ENCODE data around the gene SEMA3B. TPM values are rescaled to one million over a fixed set of nuclear protein-coding genes. Genes with fewer than 3 reads are reported as not detected.

The SEMA3B gene
- total and polyA plus RNA-seq, 9 of the 15 experiments (the other 6 are each of a cell fraction or from before 2014, with no cell fraction given), result 0.03 to 1.8 (median 0.55) TPM; not detected in 1

DNA sequence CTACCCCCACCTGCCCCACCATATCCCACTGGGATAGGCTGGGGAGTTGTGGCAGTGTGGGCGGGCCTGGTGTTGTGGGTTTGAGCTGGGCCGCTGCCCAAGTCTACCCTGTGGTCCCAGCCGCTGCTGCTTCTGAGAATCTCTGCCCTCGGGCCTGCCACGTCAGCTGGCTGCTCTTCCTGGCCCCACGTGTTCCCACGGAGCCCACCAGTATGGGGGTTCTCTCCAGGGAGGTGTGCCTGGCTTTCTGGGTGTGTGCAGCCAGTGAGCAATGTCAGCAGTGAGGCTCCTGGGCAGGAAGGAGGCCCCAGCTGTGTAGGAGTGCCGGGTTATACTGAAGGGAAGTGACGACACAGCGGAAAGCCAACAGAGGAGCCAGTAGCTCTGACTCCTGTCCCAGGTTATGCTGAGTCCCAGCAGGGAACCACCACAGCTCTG lies 22.4 kb upstream of the SEMA3B start (continued):
- TF ChIP-seq, protein P1, sequence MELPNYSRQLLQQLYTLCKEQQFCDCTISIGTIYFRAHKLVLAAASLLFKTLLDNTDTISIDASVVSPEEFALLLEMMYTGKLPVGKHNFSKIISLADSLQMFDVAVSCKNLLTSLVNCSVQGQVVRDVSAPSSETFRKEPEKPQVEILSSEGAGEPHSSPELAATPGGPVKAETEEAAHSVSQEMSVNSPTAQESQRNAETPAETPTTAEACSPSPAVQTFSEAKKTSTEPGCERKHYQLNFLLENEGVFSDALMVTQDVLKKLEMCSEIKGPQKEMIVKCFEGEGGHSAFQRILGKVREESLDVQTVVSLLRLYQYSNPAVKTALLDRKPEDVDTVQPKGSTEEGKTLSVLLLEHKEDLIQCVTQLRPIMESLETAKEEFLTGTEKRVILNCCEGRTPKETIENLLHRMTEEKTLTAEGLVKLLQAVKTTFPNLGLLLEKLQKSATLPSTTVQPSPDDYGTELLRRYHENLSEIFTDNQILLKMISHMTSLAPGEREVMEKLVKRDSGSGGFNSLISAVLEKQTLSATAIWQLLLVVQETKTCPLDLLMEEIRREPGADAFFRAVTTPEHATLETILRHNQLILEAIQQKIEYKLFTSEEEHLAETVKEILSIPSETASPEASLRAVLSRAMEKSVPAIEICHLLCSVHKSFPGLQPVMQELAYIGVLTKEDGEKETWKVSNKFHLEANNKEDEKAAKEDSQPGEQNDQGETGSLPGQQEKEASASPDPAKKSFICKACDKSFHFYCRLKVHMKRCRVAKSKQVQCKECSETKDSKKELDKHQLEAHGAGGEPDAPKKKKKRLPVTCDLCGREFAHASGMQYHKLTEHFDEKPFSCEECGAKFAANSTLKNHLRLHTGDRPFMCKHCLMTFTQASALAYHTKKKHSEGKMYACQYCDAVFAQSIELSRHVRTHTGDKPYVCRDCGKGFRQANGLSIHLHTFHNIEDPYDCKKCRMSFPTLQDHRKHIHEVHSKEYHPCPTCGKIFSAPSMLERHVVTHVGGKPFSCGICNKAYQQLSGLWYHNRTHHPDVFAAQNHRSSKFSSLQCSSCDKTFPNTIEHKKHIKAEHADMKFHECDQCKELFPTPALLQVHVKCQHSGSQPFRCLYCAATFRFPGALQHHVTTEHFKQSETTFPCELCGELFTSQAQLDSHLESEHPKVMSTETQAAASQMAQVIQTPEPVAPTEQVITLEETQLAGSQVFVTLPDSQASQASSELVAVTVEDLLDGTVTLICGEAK (IDR thresholded peaks at IDR 0.05), result peak; percentile 73
- TF ChIP-seq, protein P1 (CRISPR knock-in tag; IDR thresholded peaks at IDR 0.05), result no peak
- peak in 1 of 2 experiments; percentile 24; a peak in 1 of 4 replicates for TF ChIP-seq RCOR1 (IDR thresholded peaks at IDR 0.05; ENCODE audit: borderline replicate concordance in 1 of 2, low read depth in 2 of 2, low read length in 2 of 2)
- TF ChIP-seq TFAM (CRISPR knock-in tag; conservative IDR thresholded peaks at IDR 0.05), result no peak
- TF ChIP-seq JUN (IDR thresholded peaks at IDR 0.05; ENCODE audit: borderline replicate concordance, low read depth, low read length), result no peak
- no peak for TF ChIP-seq JUN (CRISPR knock-in tag; IDR thresholded peaks at IDR 0.05; ENCODE audit: borderline replicate concordance)
- 0 out of 4 replicates have a peak, but pooled peaks of 1 of the 2 experiments have one; percentile 3 for TF ChIP-seq KDM4B (IDR thresholded peaks at IDR 0.05; ENCODE audit: borderline replicate concordance in 2 of 2, low read depth in 1 of 2)
- TF ChIP-seq, protein P2, sequence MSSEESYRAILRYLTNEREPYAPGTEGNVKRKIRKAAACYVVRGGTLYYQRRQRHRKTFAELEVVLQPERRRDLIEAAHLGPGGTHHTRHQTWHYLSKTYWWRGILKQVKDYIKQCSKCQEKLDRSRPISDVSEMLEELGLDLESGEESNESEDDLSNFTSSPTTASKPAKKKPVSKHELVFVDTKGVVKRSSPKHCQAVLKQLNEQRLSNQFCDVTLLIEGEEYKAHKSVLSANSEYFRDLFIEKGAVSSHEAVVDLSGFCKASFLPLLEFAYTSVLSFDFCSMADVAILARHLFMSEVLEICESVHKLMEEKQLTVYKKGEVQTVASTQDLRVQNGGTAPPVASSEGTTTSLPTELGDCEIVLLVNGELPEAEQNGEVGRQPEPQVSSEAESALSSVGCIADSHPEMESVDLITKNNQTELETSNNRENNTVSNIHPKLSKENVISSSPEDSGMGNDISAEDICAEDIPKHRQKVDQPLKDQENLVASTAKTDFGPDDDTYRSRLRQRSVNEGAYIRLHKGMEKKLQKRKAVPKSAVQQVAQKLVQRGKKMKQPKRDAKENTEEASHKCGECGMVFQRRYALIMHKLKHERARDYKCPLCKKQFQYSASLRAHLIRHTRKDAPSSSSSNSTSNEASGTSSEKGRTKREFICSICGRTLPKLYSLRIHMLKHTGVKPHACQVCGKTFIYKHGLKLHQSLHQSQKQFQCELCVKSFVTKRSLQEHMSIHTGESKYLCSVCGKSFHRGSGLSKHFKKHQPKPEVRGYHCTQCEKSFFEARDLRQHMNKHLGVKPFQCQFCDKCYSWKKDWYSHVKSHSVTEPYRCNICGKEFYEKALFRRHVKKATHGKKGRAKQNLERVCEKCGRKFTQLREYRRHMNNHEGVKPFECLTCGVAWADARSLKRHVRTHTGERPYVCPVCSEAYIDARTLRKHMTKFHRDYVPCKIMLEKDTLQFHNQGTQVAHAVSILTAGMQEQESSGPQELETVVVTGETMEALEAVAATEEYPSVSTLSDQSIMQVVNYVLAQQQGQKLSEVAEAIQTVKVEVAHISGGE (CRISPR knock-in tag; IDR thresholded peaks at IDR 0.05), result peak in 1 of 3 experiments; percentile 43; a peak in 1 of 6 replicates
- TF ChIP-seq ETV1 (tag; conservative IDR thresholded peaks at IDR 0.05; ENCODE audit: low read depth), result 0 out of 2 replicates have a peak, but pooled peaks have one; percentile 21
- TF ChIP-seq ATF1 (CRISPR knock-in tag; IDR thresholded peaks at IDR 0.05), result no peak
- TF ChIP-seq ATF1 (tag; IDR thresholded peaks at IDR 0.05), result peak; percentile 64
- TF ChIP-seq TAF1 (IDR thresholded peaks at IDR 0.05; ENCODE audit: control insufficient read depth, extremely low read depth, insufficient read depth, low read length, severe bottlenecking), result peak; percentile 34
- TF ChIP-seq SIN3A (IDR thresholded peaks at IDR 0.05; ENCODE audit: borderline replicate concordance in 2 of 2, control insufficient read depth in 1 of 2, low read depth in 2 of 2, low read length in 2 of 2), result no peak
